Measurements from ENCODE around the gene TES.

The TES gene

DNA sequence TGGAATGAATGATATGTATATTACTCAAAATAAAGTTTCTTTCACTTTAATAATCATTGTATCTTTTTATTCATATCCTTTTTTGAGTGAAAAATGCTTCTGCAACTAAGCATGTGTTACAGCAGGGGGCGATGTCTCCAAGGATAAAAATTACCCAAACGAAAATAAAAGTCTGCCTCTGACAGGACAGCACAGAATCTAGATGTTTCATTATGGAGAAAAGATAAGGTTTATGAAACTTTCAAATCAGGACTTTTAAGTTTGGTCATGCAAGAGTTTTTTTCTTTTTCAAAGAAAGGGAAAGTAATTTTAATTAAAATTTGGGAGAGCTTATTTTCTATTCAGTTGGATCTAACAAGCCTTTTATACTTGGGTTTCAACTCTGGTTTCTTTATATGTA is 48.4 kb downstream of the TES start:
- H3K9me3 Mint-ChIP-seq: no peaks in the 10 kb centered on the region
- H3K4me1 Mint-ChIP-seq: peaks cover 5% of the 10 kb centered on the region
- H3K27ac Mint-ChIP-seq: peak overlapping the region; percentile 20
- H3K27me3 Mint-ChIP-seq: no peaks in the 10 kb centered on the region
- no peak overlapping the region for H3K4me3 Mint-ChIP-seq
- peaks cover 15% of the 10 kb centered on the region for H3K36me3 Mint-ChIP-seq
- DNase-seq (ENCODE audit: low spot score in 2 of 2) (peak; percentile 46 to 49), ATAC-seq (ENCODE audit: low read depth) (peak; percentile 53)

DNA sequence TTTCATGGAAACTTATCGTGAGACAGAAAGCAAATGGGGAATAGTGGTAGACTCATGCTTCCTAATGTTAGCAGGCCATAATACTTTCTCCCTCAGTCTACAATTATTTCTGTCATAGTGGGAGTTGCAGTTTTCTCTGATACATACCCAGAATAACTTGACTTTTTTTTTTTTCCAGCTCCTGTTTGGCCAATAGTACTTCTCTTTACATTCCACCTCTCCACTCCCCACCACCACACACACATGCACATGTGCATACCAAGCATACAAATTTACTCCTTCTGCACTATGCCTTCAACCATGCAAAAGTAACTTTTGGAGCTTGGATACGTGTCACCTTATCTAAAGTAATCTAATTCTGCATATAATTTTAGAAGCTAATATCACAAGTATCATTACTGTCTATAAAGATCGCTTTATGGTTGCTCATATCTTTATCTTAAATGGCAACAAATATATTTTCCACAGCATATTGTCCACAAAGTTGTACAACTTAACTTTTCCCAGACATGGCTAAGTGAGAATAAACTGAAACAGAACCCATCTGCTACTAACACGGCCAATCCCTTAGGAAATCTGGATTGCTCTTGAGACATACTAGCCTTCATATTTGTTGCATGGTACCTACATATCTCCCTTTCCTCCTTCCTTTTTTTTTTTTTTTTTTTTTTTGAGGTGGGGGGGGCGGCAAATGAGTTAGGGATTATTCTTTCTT is 49.0 kb downstream of the TES start:
- Mint-ChIP-seq H3K27ac (no peak overlapping the region), H3K4me3 (no peak overlapping the region), H3K36me3 (peaks cover 13% of the 10 kb centered on the region), H3K4me1 (peaks cover 5% of the 10 kb centered on the region), H3K27me3 (no peaks in the 10 kb centered on the region), H3K9me3 (no peaks in the 10 kb centered on the region)
- ATAC-seq (ENCODE audit: low read depth) (no peak), DNase-seq (ENCODE audit: low spot score in 2 of 2) (no peak)

DNA sequence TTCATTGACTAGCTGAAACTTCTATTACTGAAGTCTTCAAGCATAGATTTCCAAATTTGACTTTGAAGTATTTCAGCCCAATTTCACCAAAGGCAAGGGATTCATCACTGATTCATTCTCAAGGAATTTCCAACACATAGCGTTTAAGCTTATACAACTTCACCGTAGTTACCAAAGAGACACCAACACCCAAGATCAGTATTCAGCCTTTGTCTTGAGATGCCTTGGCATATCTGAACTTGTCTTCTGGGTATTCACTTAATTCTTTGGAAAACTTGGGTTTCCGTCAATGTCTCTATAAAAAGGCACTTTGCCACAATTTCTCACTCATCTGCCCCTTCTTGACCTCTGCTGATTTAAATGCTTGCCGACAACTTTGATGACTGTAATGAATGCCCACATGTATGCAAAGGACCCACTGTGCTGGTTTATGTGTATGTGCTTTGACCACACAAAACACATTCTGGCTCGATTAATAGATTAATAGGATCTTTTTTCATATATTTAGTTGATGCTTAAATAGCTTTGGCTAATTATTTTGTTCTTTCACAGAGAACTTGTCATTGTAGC is 49.6 kb downstream of the TES start:
- Mint-ChIP-seq H3K27ac (no peak overlapping the region), H3K27me3 (no peaks in the 10 kb centered on the region), H3K36me3 (peaks cover 13% of the 10 kb centered on the region), H3K4me1 (peaks cover 5% of the 10 kb centered on the region), H3K4me3 (no peak overlapping the region), H3K9me3 (no peaks in the 10 kb centered on the region)
- ATAC-seq (ENCODE audit: low read depth): no peak
- no peak for DNase-seq (ENCODE audit: low spot score in 2 of 2)

DNA sequence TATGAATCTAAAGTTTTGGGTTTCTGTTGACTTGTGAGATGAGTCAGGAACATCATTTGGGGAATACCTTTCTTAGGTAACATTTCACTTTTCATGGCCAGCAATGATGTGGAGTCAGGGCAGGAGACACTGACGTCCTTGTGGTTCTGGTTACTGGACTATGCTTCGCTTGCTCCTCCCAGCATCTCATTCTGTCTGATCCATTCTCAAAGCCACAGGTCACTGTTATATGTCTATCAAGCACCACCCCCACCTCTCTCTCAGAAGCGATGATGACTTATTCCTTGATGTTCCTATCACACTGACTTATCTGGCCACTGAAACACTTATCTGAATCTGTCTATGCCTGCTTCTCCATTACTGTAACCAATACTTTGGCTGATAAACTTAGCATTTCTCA is 51.6 kb downstream of the TES start:
- DNase-seq (ENCODE audit: low spot score in 2 of 2) (no peak), ATAC-seq (ENCODE audit: low read depth) (no peak)
- H3K27ac Mint-ChIP-seq: no peak overlapping the region
- no peaks in the 10 kb centered on the region for H3K9me3 Mint-ChIP-seq
- peaks cover 6% of the 10 kb centered on the region for H3K27me3 Mint-ChIP-seq
- peaks cover 11% of the 10 kb centered on the region for H3K36me3 Mint-ChIP-seq
- peaks cover 5% of the 10 kb centered on the region for H3K4me1 Mint-ChIP-seq
- no peak overlapping the region for H3K4me3 Mint-ChIP-seq

DNA sequence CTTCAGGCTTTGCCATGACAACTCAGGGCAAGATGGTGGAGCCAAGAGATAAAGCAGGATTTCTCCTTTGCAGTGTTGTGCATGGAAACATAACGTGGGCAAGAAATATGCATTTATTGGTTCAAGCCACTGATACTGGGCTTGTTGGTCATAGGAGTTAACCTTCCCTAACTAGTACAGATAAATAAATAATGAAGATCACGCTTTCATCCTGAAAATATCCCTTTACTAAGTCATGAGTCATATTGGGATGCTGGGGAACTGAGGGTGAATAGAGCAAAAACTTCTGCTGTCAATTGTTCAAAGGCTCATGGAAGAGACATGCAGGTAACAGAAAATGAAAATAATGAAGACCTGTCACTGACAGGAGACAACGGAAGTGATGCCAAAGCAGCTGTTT is 55.5 kb downstream of the TES start:
- no peaks in the 10 kb centered on the region for H3K9me3 Mint-ChIP-seq
- DNase-seq (ENCODE audit: low spot score in 2 of 2) (no peak), ATAC-seq (ENCODE audit: low read depth) (no peak)
- no peak overlapping the region for H3K4me3 Mint-ChIP-seq
- no peaks in the 10 kb centered on the region for H3K36me3 Mint-ChIP-seq
- H3K27me3 Mint-ChIP-seq: peaks cover 10% of the 10 kb centered on the region
- H3K4me1 Mint-ChIP-seq: peaks cover 2% of the 10 kb centered on the region
- no peak overlapping the region for H3K27ac Mint-ChIP-seq

DNA sequence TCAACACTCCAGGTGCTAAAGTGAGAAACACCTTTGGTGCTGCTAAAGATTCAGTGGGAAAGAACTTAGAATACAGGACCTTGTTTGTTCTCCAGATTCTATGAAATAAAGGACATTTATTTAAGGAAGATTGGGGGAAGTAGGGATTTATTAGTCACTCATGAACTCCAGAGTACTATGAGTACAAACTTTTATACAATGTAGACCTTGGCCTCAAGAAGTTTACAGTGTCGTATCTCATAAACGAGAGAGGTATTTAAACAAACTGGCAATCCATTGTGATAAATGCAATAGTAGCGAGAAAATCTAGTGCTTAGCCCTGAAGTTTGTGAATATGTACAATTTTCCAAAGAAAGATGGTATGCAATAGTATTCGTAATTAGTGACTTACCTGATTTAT is 59.1 kb downstream of the TES start:
- Mint-ChIP-seq H3K4me1 (no peaks in the 10 kb centered on the region), H3K36me3 (no peaks in the 10 kb centered on the region), H3K9me3 (no peaks in the 10 kb centered on the region), H3K27me3 (peaks cover 10% of the 10 kb centered on the region), H3K4me3 (no peak overlapping the region), H3K27ac (no peak overlapping the region)
- DNase-seq (ENCODE audit: low spot score in 2 of 2) (no peak), ATAC-seq (ENCODE audit: low read depth) (no peak)

DNA sequence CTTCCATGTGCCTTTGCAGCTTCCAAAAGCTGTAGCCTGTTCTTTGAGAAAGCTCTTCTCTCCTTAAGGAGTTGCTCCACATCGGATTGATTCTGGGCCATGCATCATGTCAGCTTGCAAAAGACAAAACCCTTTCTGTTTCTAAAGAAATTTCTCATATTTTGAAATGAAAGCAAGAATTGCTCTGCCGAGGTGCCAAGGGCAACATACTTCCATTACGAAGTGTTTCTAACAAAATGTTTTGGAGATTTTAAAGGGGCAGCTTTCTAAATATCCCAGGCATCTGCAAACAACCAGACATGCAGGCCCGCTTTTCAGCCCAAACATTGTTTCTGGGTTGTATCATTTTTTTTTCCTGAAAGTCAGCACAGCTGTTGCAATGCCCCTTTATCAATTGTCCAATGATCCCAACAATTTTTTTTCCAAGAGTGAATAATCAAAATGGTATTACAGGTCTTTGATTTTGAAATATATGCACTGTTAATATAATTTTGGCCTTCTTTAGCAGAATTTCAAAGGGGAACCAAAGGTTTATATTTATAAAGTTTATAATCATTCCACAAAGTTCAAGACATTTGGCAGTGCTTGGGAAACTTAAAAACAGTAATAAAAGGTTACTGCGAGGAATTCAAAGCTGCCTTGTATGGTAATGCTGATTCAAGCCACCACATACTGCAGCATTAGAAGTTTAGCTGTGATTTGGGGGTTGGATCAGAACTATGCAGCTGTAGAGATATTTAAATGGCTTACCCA is 61.0 kb downstream of the TES start:
- H3K27me3 Mint-ChIP-seq: peaks cover 6% of the 10 kb centered on the region
- H3K27ac Mint-ChIP-seq: no peak overlapping the region
- H3K9me3 Mint-ChIP-seq: no peaks in the 10 kb centered on the region
- ATAC-seq (ENCODE audit: low read depth): no peak
- no peaks in the 10 kb centered on the region for H3K36me3 Mint-ChIP-seq
- no peaks in the 10 kb centered on the region for H3K4me1 Mint-ChIP-seq
- no peak overlapping the region for H3K4me3 Mint-ChIP-seq
- no peak for DNase-seq (ENCODE audit: low spot score in 2 of 2)

DNA sequence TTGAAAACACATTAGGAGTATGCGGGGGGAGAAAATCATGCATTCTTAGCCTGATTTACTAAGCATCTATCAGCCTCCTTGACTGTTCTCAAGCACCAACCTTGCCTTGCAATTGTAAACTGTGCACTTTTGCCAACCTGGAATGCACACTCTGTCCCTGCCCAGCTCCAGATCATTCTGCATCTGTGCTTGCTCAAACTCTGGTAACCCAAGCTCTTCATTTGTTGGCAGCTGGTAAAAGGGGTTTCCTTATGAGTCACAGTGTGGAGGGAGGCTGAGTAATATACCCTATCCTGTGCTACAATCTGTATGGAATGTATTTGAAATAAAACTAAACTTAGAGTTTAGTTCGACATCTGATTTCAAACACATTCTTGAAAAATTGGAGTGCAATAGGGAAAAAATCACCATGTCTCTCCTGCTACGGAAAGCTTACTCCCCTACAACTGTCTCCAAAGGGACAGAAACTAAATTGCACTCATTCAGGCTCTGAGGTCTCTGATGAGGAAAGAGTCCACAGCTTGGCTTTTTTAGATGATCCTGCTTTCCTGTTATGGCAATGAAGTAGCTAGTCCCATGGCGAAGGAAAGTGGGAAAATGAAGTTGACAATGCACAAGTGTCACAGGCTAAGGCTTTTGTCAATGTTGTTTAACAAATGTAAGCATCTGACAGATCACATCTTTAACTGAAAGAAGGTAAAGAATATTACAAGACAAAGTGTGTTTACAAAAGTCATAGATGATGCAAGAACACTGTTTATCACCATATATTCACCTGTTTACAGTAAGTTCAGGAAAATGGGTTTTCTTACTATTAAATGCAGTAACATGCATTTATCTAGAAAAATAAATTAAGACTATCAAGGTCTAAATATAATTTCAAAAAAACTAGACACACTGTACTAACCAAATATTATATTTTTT is 61.9 kb downstream of the TES start:
- DNase-seq (ENCODE audit: low spot score in 2 of 2) (no peak), ATAC-seq (ENCODE audit: low read depth) (no peak)
- no peaks in the 10 kb centered on the region for H3K9me3 Mint-ChIP-seq
- H3K36me3 Mint-ChIP-seq: no peaks in the 10 kb centered on the region
- no peaks in the 10 kb centered on the region for H3K4me1 Mint-ChIP-seq
- peaks cover 4% of the 10 kb centered on the region for H3K27me3 Mint-ChIP-seq
- H3K27ac Mint-ChIP-seq: no peak overlapping the region
- H3K4me3 Mint-ChIP-seq: no peak overlapping the region

DNA sequence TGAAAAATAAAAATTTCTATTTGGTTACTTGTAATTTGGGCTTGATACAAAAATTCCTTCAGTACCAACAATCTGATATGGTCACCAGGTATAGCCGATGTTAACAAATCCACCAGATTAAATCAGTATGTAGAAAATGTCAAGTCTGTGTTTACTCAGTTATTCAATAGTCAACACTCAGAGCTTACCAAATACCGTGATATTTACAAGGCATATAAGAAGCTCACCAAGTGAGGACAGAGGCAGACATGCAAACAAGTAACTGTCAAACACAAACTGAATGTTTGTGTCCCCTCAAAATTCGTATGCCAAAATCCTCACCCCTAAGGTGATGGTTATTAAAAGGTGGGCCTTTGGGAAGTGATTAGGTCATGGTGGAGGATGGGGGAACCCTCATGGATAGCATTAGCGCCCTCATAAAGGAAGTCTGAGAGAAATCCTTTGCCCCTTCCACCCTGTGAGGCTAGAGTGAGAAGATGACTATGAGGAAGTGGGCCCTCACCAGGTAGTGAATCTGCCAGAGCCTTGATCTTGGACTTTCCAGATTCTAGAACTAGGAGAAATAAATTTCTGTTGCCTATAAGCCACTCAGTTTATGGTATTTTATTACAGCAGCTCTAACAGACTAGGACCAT is 63.1 kb downstream of the TES start:
- peaks cover 4% of the 10 kb centered on the region for H3K27me3 Mint-ChIP-seq
- no peak overlapping the region for H3K27ac Mint-ChIP-seq
- no peak overlapping the region for H3K4me3 Mint-ChIP-seq
- no peaks in the 10 kb centered on the region for H3K9me3 Mint-ChIP-seq
- no peaks in the 10 kb centered on the region for H3K4me1 Mint-ChIP-seq
- peak; percentile 29 for ATAC-seq (ENCODE audit: low read depth)
- no peaks in the 10 kb centered on the region for H3K36me3 Mint-ChIP-seq
- no peak for DNase-seq (ENCODE audit: low spot score in 2 of 2)

DNA sequence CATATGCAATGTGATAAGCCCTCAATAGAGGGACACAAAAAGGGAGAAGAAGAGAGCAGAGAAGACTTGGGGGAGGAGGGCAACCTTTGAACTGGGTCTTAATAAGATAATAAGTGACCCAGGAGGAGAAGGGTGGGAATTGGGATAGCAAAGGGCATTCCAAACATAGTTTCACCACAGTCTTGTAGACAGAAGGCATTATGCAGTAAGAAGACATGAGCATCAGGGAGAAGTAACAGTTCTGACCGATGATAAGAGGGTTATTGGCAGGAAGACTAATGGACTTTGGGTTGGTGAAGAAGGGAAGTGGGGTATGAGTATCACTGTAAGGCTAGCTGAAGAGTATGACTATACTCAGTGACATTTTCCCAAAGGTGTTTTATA is 63.6 kb downstream of the TES start:
- H3K4me3 Mint-ChIP-seq: no peak overlapping the region
- no peaks in the 10 kb centered on the region for H3K9me3 Mint-ChIP-seq
- no peak overlapping the region for H3K27ac Mint-ChIP-seq
- ATAC-seq (ENCODE audit: low read depth) (no peak), DNase-seq (ENCODE audit: low spot score in 2 of 2) (no peak)
- no peaks in the 10 kb centered on the region for H3K4me1 Mint-ChIP-seq
- H3K36me3 Mint-ChIP-seq: no peaks in the 10 kb centered on the region
- H3K27me3 Mint-ChIP-seq: peaks cover 4% of the 10 kb centered on the region

DNA sequence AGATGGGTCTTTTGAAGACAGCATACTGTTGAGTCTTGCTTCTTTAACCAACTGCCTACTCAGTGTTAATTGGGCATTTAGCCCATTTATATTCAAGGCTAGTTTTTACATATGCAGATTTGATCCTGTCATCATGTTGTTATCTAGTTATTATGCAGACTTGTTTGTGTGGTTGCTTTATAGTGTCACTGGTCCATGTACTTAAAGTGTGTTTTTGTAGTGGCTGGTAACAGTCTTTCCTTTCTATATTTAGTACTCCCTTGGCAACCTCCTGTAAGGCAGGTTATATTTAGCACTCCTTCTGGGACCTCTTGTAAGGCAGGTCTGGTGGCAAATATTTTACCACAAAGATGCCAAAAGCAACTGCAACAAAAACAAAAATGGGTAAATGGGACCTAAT is 66.7 kb downstream of the TES start:
- Mint-ChIP-seq H3K27me3 (peaks cover 4% of the 10 kb centered on the region), H3K4me1 (peaks cover 2% of the 10 kb centered on the region), H3K27ac (no peak overlapping the region), H3K9me3 (no peaks in the 10 kb centered on the region), H3K36me3 (no peaks in the 10 kb centered on the region), H3K4me3 (no peak overlapping the region)
- ATAC-seq (ENCODE audit: low read depth) (no peak), DNase-seq (ENCODE audit: low spot score in 2 of 2) (no peak)

DNA sequence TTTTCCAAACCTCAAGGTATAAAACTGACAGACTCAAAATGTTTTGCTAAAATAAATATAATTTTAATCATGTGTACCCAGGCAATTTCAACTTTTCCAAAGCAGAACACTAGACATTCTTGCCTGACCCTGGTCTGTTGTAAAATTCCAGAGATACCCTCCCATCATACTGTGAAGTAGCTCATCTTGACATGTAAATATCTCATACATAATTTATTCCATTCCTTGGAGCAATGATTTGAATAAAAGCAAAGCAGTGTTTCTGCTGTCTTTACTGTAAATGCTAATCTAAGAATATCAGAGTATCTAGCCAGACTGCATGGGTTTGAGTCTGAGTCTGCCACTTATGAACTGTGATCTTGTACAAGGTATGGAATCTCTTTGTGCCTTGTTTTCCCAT is 68.9 kb downstream of the TES start:
- ATAC-seq (ENCODE audit: low read depth): no peak
- DNase-seq (ENCODE audit: low spot score in 2 of 2): no peak
- no peak overlapping the region for H3K4me3 Mint-ChIP-seq
- peaks cover 6% of the 10 kb centered on the region for H3K27me3 Mint-ChIP-seq
- H3K9me3 Mint-ChIP-seq: no peaks in the 10 kb centered on the region
- H3K27ac Mint-ChIP-seq: no peak overlapping the region
- H3K4me1 Mint-ChIP-seq: peaks cover 2% of the 10 kb centered on the region
- H3K36me3 Mint-ChIP-seq: no peaks in the 10 kb centered on the region

DNA sequence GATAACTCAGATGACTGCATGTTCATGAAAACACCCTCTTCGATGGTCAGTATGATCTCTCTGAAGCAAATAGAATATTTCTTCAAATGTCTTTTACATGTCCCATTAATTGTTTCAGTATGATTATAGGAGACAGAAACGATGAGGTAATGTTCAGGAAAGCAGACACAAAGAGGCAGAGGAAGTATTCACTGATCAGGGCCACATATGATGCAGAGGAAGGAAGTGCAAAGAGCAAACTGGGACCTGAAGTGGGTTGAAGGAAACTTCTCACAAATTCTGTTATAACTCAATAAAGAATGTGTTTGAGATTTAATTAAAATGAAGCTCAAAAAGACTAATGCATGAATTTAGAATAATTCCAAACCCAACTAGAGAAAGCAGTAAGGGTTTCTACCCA is 70.5 kb downstream of the TES start:
- Mint-ChIP-seq H3K27me3 (peaks cover 6% of the 10 kb centered on the region), H3K36me3 (no peaks in the 10 kb centered on the region), H3K9me3 (no peaks in the 10 kb centered on the region), H3K27ac (no peak overlapping the region), H3K4me1 (peaks cover 2% of the 10 kb centered on the region), H3K4me3 (no peak overlapping the region)
- no peak for ATAC-seq (ENCODE audit: low read depth)
- no peak for DNase-seq (ENCODE audit: low spot score in 2 of 2)

Measured in memory B cell (primary cell).